ENCODE data around the gene OBSL1.

GRCh38 chr2:219516888-219517287, 54.5 kb downstream of the OBSL1 start:
- TF ChIP-seq CTCF (IDR thresholded peaks at IDR 0.05) (no peak), ZFX (IDR thresholded peaks at IDR 0.05; ENCODE audit: borderline replicate concordance) (no peak)
